Measurements from ENCODE around the gene RIC3. TPM values are rescaled to one million over a fixed set of nuclear protein-coding genes. Genes with fewer than 3 reads are reported as not detected.
A peak's percentile ranks its signal among the peaks of the same experiment; 100 is the strongest.
"Not testable (repeated sequence)": the region's sequence is repeated elsewhere in the genome, so short reads cannot be mapped to it uniquely, and the experiment has no call there.

The RIC3 gene
- total RNA-seq, 1 experiment from 2014 or later: not detected

- in situ Hi-C loops (cut with HindIII; ENCODE audit: low pct_unique_long_range_greater_than_20kb, low sequenced_read_pairs): no loop called here
- no peak for DNase-seq (ENCODE audit: low read depth)
Measured at GRCh38 chr11:8192896-8193209, 24.0 kb upstream of the RIC3 start.

DNA sequence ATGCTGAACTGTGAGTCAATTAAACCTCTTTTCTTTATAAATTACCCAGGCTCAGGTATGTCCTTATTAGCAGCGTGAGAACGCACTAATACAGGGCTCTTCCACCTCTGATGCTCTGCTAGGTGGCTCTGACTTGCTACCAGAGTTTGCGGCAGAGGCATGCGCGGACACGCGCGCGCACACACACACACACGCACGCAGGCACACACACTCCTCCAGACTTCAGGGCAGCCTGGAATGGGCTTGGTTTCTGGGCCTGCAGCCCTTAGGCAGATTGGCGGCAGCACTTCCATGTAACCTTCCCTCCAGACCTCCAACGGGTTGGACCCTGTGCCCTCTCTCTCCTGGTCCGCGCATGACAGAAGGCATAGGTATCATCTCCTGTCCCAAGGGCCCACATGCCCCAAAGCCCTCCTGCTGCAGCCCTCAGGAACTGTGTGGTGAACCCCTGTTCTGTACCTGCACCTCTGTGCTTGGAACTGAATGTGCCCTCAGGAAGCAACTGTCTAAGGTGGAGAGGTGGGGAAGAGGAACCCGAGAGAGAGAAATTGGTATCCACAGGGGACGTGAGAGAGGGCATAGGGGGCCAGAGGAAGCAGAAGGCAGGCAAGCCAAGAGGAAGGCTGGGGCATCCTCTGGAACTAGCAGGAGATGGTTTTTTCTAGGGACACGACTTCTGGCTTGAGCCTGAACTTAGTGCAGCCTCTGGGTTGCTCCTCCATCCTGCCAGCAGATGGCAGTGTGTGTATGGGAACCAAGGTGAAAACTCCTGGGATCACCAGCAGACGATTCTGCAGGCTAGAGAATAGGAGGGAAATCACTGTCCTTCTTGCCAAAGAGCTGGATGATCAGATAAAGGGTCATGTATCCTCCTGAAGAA lies 23.4 kb upstream of the RIC3 start:
- in situ Hi-C loops (cut with HindIII; ENCODE audit: low pct_unique_long_range_greater_than_20kb, low sequenced_read_pairs): no loop called here

DNA sequence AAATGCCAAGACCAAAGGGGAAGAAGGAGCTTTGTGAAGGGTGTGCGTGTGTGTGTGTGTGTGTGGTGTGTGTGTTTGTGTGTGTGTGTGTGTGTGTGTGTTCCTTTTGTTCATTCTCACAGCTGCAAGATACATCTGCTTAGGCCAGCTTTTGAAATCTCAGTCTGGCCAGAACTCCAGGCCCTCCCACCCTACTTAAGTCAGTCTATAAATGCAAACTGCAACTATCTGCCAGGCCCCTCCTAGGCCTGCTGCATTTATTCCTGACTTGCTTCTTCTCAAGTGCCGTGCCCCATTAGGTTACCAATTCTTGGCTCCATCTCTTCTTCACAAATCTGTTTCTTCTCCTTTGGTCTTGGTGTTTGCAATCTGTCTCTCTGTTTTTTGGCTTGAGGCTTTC lies 21.6 kb upstream of the RIC3 start:
- in situ Hi-C loops (cut with HindIII; ENCODE audit: low pct_unique_long_range_greater_than_20kb, low sequenced_read_pairs): no loop called here
- DNase-seq (ENCODE audit: low read depth): no peak

More for the DNA sequence above, 23.4 kb upstream of the RIC3 start:
- DNase-seq (ENCODE audit: low read depth): peak; percentile 30

DNA sequence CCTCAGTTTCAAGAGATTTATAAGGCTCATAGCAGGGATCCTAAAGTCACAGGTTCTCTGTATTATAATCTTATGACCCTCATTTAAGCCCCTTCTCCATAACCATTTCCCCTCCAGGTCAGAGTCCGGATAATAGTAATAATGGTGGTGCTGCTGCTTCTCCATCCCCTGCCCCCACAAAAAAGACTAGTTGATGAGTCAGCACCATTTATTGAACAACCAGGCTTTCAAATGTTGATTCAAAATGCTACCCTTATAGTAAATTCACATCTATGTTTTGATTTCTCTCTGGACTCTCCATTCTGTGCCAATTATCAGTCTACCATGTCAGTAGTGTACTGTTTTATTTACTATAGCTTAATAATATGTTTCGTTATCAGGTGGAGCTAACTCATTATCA lies 17.6 kb upstream of the RIC3 start:
- DNase-seq (ENCODE audit: low read depth): no peak
- in situ Hi-C loops (cut with HindIII; ENCODE audit: low pct_unique_long_range_greater_than_20kb, low sequenced_read_pairs): no loop called here

DNA sequence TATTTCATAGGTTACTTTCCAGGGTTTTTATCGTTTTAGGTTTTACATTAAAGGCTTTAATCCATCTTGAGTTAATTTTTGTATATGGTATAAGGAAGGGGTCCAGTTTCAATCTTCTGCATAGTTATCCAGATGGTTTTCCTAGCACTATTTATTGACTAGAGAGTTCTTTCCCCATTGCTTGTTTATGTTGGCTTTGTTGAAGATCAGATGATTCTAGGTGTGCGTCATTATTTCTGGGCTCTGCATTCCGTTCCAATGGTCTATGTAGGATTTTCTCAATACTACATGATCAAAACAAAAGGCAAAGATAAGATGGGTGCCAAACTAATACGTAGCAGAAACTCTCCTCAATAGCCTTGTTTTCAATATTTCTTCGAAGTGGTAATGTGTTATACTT lies 14.3 kb upstream of the RIC3 start:
- in situ Hi-C loops (cut with HindIII; ENCODE audit: low pct_unique_long_range_greater_than_20kb, low sequenced_read_pairs): no loop called here
- DNase-seq (ENCODE audit: low read depth): no peak

DNA sequence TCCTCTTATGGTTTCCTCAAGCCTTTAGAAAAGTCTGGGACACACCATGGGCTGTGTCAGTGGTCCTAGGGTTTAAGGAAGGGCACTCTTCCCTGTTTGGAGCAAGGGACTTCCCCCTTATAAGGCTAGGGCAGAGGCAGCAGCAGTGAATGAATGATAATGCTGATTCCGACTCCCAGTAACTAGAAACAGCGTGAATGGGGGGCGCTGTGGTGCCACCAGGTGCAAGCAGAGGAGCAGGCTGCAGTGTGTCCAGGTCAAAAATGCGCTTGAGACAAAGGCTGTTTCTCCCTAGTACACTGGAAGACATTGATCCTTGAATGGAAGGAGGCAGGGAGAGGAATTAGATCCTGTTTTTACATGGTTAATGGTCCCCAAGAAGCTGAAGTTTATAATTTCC lies 11.6 kb upstream of the RIC3 start:
- no peak for DNase-seq (ENCODE audit: low read depth)
- in situ Hi-C loops (cut with HindIII; ENCODE audit: low pct_unique_long_range_greater_than_20kb, low sequenced_read_pairs): no loop called here

DNA sequence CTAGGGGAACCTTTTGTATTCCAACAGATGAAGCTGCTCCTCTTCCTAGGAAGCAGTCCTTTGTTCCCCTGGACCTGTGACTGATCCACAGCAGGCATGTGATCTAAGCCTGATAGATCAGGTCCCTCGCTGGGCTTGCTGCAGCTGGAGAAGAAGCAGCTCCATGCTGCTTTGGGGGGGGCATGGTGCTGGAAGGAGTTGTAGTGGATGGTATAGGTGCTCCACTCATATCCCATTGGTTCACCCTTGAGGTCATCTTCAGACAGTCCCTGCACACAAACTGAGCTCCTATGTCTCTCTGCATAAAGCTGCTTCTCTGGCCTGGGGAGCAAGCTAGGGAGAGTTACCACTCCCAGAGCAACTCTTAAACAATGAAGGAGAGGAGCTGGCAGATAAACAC lies 9.5 kb upstream of the RIC3 start:
- DNase-seq (ENCODE audit: low read depth): no peak

GRCh38 chr11:8177136-8177535 lies 8.3 kb upstream of the RIC3 start:
- DNase-seq (ENCODE audit: low read depth): no peak
- in situ Hi-C loops (cut with HindIII; ENCODE audit: low pct_unique_long_range_greater_than_20kb, low sequenced_read_pairs): no loop called here

More for the DNA sequence above, 9.5 kb upstream of the RIC3 start:
- in situ Hi-C loops (cut with HindIII; ENCODE audit: low pct_unique_long_range_greater_than_20kb, low sequenced_read_pairs): no loop called here

- no peak for DNase-seq (ENCODE audit: low read depth)
- in situ Hi-C loops (cut with HindIII; ENCODE audit: low pct_unique_long_range_greater_than_20kb, low sequenced_read_pairs): loop anchor here (25.0 kb wide), 1 partner anchor 395 kb away; no protein-coding TSS in a partner anchor
Measured at GRCh38 chr11:8167796-8168195, 1.0 kb downstream of the RIC3 start.

- DNase-seq (ENCODE audit: low read depth): no peak
- in situ Hi-C loops (cut with HindIII; ENCODE audit: low pct_unique_long_range_greater_than_20kb, low sequenced_read_pairs): loop anchor here (25.0 kb wide), 1 partner anchor 398 kb away; no protein-coding TSS in a partner anchor
Measured at GRCh38 chr11:8164746-8165145, 4.1 kb downstream of the RIC3 start.

GRCh38 chr11:8161627-8162304 lies 7.1 kb downstream of the RIC3 start:
- not testable (repeated sequence) for DNase-seq (ENCODE audit: low read depth)
- in situ Hi-C loops (cut with HindIII; ENCODE audit: low pct_unique_long_range_greater_than_20kb, low sequenced_read_pairs): loop anchor here (25.0 kb wide), 1 partner anchor 401 kb away; no protein-coding TSS in a partner anchor

DNA sequence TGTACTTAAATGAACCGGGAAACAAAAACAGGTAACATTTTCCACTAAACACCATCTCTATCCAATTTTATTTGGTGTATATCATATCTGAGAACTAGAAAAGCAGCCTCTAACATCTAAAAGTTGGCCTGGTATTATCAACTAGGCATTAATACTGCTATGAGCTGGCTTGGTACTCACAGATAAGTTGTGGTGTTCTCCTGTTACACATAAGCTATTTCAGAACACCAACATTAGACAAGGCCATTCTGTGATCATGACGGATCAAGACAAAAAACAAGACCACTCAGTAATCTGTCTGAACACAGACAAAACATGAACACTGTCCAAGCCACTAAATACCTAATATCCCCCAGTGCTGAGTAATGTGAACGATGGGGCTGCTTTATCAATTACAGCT lies 11.9 kb downstream of the RIC3 start:
- in situ Hi-C loops (cut with HindIII; ENCODE audit: low pct_unique_long_range_greater_than_20kb, low sequenced_read_pairs): loop anchor here (25.0 kb wide), 1 partner anchor 405 kb away; no protein-coding TSS in a partner anchor
- DNase-seq (ENCODE audit: low read depth): no peak

DNA sequence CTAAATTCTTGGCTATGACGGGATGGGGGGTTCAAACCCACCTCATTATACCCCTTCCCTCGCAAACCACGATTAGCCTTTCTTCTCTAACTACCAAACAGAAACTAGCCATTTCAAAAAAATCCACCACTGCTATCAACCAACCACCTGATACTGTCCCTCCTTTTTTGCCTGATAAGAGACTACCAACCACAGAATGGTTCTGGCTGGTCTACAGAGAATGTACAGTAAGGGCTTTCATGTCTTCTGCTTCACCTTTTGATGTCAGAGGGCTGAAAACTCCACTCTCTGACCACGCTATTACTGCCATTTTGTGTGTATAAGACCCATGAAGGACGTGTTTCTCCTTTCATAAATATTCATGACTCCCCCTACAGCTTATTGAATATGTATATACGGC lies 19.1 kb downstream of the RIC3 start:
- no peak for DNase-seq (ENCODE audit: low read depth)
- in situ Hi-C loops (cut with HindIII; ENCODE audit: low pct_unique_long_range_greater_than_20kb, low sequenced_read_pairs): loop anchor here (25.0 kb wide), 1 partner anchor 413 kb away; no protein-coding TSS in a partner anchor

- in situ Hi-C loops (cut with HindIII; ENCODE audit: low pct_unique_long_range_greater_than_20kb, low sequenced_read_pairs): no loop called here
- no peak for DNase-seq (ENCODE audit: low read depth)
Measured at GRCh38 chr11:8138526-8138925, 30.3 kb downstream of the RIC3 start.

DNA sequence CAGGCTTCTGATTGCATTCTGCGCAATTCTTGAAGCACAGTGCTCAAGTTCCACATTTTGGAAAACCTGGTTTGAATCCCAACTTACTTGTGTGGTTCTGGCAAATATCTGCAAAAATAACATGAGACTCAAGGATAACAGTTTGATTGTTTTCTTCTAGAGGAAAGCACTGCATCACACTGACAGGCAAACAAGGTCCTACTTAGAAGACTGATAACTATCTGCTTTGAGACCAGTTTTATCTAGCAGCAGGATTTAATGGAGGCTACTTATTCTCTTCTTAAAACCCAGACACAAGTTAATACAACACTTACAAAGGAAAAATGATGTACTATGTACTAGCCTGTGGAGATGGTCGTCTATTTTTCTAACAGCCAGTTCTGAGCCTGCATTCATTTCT lies 41.4 kb downstream of the RIC3 start:
- no peak for DNase-seq (ENCODE audit: low read depth)
- in situ Hi-C loops (cut with HindIII; ENCODE audit: low pct_unique_long_range_greater_than_20kb, low sequenced_read_pairs): no loop called here

GRCh38 chr11:8126649-8127289 lies 42.1 kb downstream of the RIC3 start:
- DNase-seq (ENCODE audit: low read depth): no peak
- in situ Hi-C loops (cut with HindIII; ENCODE audit: low pct_unique_long_range_greater_than_20kb, low sequenced_read_pairs): no loop called here

DNA sequence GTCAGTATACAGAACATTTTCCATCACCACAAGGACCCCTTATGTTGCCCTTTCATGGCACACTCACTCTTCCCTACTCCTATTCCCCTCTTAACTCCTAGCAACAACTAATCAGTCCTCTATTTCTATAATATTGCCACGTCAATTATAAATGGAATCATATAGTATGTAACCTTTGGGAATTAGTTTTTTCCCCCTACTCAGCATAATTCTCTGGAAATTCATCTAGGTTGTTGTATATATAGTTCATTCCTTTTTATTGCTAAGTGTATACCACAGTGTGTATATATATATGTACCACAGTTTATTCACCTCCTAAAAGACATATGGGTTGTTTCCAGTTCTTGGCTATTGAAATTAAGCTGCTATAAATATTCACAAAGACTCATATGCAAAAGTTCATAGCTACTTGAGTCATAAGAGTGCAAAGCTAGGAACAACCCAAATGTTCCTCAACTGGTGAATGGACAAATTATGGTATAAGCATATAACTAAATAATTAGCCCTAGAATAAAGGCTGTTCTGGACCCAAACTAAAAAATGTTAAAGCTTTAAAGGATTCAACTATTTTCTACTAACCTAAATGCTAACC lies 46.6 kb downstream of the RIC3 start:
- in situ Hi-C loops (cut with HindIII; ENCODE audit: low pct_unique_long_range_greater_than_20kb, low sequenced_read_pairs): no loop called here
- DNase-seq (ENCODE audit: low read depth): no peak

GRCh38 chr11:8111636-8112035 lies 57.2 kb downstream of the RIC3 start:
- in situ Hi-C loops (cut with HindIII; ENCODE audit: low pct_unique_long_range_greater_than_20kb, low sequenced_read_pairs): no loop called here
- DNase-seq (ENCODE audit: low read depth): no peak

DNA sequence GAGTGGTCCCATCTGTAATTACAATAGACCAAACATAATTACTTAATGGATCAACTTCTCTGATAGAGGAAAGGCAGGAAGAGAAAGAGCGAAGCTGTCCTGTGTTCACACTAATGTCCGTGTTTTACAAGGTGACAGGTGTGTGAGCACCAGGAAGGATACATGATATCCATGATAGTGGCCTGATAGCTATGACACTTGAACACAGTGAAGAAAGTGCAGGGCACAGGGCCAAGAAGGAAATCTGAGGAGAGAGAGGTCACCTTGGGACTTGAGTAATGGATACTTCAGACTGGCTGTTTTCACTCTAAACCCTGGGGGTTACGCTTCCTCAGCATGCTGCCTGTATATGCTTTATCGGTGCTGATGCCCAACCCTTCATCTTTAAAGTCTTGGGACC lies 58.4 kb downstream of the RIC3 start:
- in situ Hi-C loops (cut with HindIII; ENCODE audit: low pct_unique_long_range_greater_than_20kb, low sequenced_read_pairs): no loop called here

More for the DNA sequence above, 58.4 kb downstream of the RIC3 start:
- DNase-seq (ENCODE audit: low read depth): no peak

Data from Caki2 (cell line).